Loucy (cell line): ENCODE measurements around the gene ZNF235.
"Not testable (repeated sequence)": the region's sequence is repeated elsewhere in the genome, so short reads cannot be mapped to it uniquely, and the experiment has no call there.

ENCODE experiments used
- H2AFZ ChIP-seq: fragments of 200-600 bp; sonication (generic); 2 replicates; pipeline ENCODE4 v1.6.0; 2016; ENCODE audit warnings: antibody characterized with exemption, mild to moderate bottlenecking, low read length, moderate library complexity
- H3F3A ChIP-seq: fragments of 200-600 bp; 2 replicates; pipeline ENCODE4 v1.6.0; 2016; ENCODE audit warnings: antibody characterized with exemption, low read depth, mild to moderate bottlenecking
- H3K27me3 ChIP-seq: fragments of 200-600 bp; sonication (generic); 2 replicates; pipeline ENCODE4 v1.6.1; 2014; ENCODE audit warnings: low read length, mild to moderate bottlenecking; ENCODE audit not compliant: insufficient read depth, poor library complexity, severe bottlenecking
- H3K36me3 ChIP-seq: fragments of 200-600 bp; sonication (generic); 2 replicates; pipeline ENCODE4 v1.6.1; 2016; ENCODE audit warnings: low read length; ENCODE audit not compliant: insufficient read depth
- H3K4me1 ChIP-seq: fragments of 200-600 bp; sonication (generic); 2 replicates; pipeline ENCODE4 v1.5.1; 2014; ENCODE audit warnings: low read length, mild to moderate bottlenecking; ENCODE audit not compliant: insufficient read depth, poor library complexity, severe bottlenecking
- H3K4me2 ChIP-seq: fragments of 200-600 bp; sonication (generic); 2 replicates; pipeline ENCODE4 v1.6.0; 2014; ENCODE audit warnings: antibody characterized with exemption, low read length, low read depth, mild to moderate bottlenecking; ENCODE audit not compliant: poor library complexity, severe bottlenecking
- H3K4me3 ChIP-seq: fragments of 200-600 bp; sonication (generic); 2 replicates; pipeline ENCODE4 v1.5.1; 2014; ENCODE audit warnings: low read length, mild to moderate bottlenecking, mixed read lengths; ENCODE audit not compliant: poor library complexity, severe bottlenecking
- H3K79me2 ChIP-seq: fragments of 200-600 bp; sonication (generic); 2 replicates; pipeline ENCODE4 v1.6.1; 2014; ENCODE audit warnings: low read length; ENCODE audit not compliant: insufficient read depth
- H3K9ac ChIP-seq: fragments of 200-600 bp; sonication (generic); 2 replicates; pipeline ENCODE4 v1.6.0; 2014; ENCODE audit warnings: mild to moderate bottlenecking, low read depth, low read length, moderate library complexity; ENCODE audit not compliant: poor library complexity, severe bottlenecking
- H3K9me2 ChIP-seq: fragments of 200-600 bp; sonication (generic); replicated peaks from 2 replicates; pipeline ENCODE4 v1.6.1; 2016; ENCODE audit warnings: low read depth, low read length, mixed read lengths
- H3K9me3 ChIP-seq: fragments of 200-600 bp; sonication (generic); 2 replicates; pipeline ENCODE4 v1.6.1; 2014; ENCODE audit warnings: mild to moderate bottlenecking, antibody characterized with exemption, low read length, low read depth; ENCODE audit not compliant: insufficient read depth
- H4K20me1 ChIP-seq: fragments of 200-600 bp; sonication (generic); 2 replicates; pipeline ENCODE4 v1.6.0; 2014; ENCODE audit warnings: antibody characterized with exemption, low read length, mild to moderate bottlenecking; ENCODE audit not compliant: insufficient read depth, poor library complexity, severe bottlenecking
- CTCF ChIP-seq: fragments of 200-600 bp; sonication (generic); conservative IDR thresholded peaks from 2 replicates; pipeline ENCODE4 v1.5.1; 2014; ENCODE audit warnings: mild to moderate bottlenecking, antibody characterized with exemption, low read length
- EZH2phosphoT487 ChIP-seq: fragments of 200-600 bp; IDR thresholded peaks from 2 replicates; pipeline ENCODE4 v1.6.1; 2018; ENCODE audit warnings: antibody characterized with exemption, mild to moderate bottlenecking, moderate library complexity, borderline replicate concordance

Gene ZNF235

DNA sequence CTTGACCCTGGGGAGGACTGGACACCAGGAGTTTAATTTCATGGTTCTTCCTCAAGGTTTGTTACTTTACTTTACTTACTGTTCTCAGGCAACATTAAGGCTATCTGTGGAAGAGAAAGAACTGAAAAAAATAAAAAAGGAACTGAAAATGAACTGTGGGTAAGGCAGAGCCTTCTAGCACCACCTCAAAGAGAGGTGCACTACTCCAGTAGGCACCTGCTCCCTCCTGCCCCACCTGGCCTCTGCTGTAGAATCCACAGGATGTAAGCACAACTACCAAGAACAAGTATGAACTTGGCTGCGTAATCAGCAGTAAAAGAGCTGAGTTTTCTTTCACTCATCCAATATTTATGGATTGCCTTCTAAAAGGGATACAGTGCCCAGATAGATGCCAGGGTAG is 39.4 kb upstream of the ZNF235 start:
- H3K9me2 ChIP-seq = no peaks in the 10 kb centered on the region
- H3K4me3 ChIP-seq = no peak overlapping the region
- H3K27me3 ChIP-seq = no peaks in the 10 kb centered on the region
- H3F3A ChIP-seq = no peaks in the 10 kb centered on the region
- no peak overlapping the region for H3K9ac ChIP-seq
- no peaks in the 10 kb centered on the region for H3K79me2 ChIP-seq
- 0 out of 2 replicates have a peak, but pooled peaks cover 9% of the 10 kb centered on the region for H3K9me3 ChIP-seq
- H3K4me2 ChIP-seq = no peak overlapping the region
- H3K4me1 ChIP-seq = no peaks in the 10 kb centered on the region
- TF ChIP-seq CTCF = no peak
- TF ChIP-seq EZH2phosphoT487 = no peak
- no peaks in the 10 kb centered on the region for H3K36me3 ChIP-seq
- no peaks in the 10 kb centered on the region for H4K20me1 ChIP-seq
- H2AFZ ChIP-seq = no peak overlapping the region

DNA sequence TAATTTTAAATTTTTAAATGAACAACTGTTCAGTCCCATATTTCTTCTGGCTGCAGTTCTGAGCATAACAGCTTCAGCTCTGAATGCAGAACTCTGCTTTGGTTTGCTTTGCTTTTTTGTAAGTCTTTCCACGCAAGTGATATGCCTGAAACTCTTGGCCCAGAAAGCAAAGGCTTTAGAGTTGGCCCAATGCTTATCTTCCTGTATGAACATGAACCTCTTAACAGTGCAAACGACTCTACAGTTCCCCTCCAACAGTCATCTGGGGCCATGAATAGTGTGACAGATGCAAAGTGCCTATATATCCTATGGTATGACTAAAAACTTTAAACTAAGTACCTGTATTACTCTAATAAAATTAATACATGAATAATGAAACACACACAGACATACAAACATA is 37.0 kb upstream of the ZNF235 start:
- TF ChIP-seq CTCF (no peak), EZH2phosphoT487 (no peak)
- H3K4me2 ChIP-seq = no peak overlapping the region
- H2AFZ ChIP-seq = no peak overlapping the region
- H3K27me3 ChIP-seq = no peaks in the 10 kb centered on the region
- no peak overlapping the region for H3K9ac ChIP-seq
- no peaks in the 10 kb centered on the region for H3K36me3 ChIP-seq
- no peaks in the 10 kb centered on the region for H3K79me2 ChIP-seq
- no peak overlapping the region for H3K4me3 ChIP-seq
- no peaks in the 10 kb centered on the region for H3K9me2 ChIP-seq
- no peaks in the 10 kb centered on the region for H3K4me1 ChIP-seq
- H4K20me1 ChIP-seq = no peaks in the 10 kb centered on the region
- H3K9me3 ChIP-seq = 0 out of 2 replicates have a peak, but pooled peaks cover 4% of the 10 kb centered on the region
- no peaks in the 10 kb centered on the region for H3F3A ChIP-seq

DNA sequence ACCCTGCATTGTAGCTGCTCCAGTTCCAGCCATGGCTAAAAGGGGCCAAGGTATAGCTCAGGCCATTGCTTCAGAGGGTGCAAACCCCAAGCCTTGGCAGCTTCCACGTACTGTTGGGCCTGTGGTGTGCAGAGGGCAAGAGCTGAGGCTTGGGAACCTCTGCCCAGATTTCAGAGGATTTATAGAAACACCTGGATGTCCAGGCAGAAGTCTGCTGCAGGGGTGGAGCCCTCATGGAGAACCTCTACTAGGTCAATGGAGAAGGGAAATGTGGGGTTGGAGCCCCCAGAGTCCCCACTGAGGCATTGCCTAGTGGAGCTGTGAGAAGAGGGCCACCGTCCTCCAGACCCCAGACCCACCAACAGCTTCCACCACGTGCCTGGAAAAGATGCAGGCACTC is 29.8 kb upstream of the ZNF235 start:
- not testable (repeated sequence) for H3K4me1 ChIP-seq, H3K4me3 ChIP-seq, H3K9me2 ChIP-seq, H4K20me1 ChIP-seq, H3K9ac ChIP-seq, H3K36me3 ChIP-seq, H2AFZ ChIP-seq, H3K27me3 ChIP-seq, H3K4me2 ChIP-seq, H3K79me2 ChIP-seq, H3F3A ChIP-seq, H3K9me3 ChIP-seq

DNA sequence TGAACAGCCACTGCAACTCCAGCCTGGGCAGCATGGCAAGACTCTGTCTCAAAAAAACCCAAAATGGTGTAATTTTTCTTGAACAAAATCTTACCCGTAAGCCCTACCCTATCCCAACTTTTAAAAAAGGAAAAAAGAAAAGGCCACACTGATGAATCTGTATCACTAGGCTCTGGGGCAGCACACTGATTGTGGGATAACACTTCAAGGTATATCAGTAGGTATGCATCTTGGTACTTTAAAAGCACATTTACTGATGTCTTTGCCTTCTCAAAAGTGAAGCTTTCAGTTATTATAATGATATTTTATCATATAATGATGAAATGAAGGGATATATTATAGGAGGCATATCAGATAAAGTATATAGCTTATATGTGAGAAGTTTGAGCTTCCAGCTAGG is 27.3 kb upstream of the ZNF235 start:
- Histone ChIP-seq H2AFZ (no peak overlapping the region), H3K4me1 (no peaks in the 10 kb centered on the region), H3K36me3 (no peaks in the 10 kb centered on the region), H3K4me3 (no peak overlapping the region), H3K9me2 (no peaks in the 10 kb centered on the region), H3K79me2 (no peaks in the 10 kb centered on the region), H4K20me1 (no peaks in the 10 kb centered on the region), H3K4me2 (no peak overlapping the region), H3K27me3 (no peaks in the 10 kb centered on the region), H3F3A (no peaks in the 10 kb centered on the region), H3K9ac (no peak overlapping the region), H3K9me3 (peaks cover 11% of the 10 kb centered on the region; the same call in 1 of the 2 replicates)
- TF ChIP-seq CTCF (no peak), EZH2phosphoT487 (no peak)
